HK-2 (cell line): ENCODE data around the gene SLCO3A1.

ENCODE experiments used
- DNase-seq: peaks from one replicate; pipeline ENCODE4 v3.0.0-alpha.2; 2018; ENCODE audit not compliant: unreplicated experiment

The SLCO3A1 gene

DNA sequence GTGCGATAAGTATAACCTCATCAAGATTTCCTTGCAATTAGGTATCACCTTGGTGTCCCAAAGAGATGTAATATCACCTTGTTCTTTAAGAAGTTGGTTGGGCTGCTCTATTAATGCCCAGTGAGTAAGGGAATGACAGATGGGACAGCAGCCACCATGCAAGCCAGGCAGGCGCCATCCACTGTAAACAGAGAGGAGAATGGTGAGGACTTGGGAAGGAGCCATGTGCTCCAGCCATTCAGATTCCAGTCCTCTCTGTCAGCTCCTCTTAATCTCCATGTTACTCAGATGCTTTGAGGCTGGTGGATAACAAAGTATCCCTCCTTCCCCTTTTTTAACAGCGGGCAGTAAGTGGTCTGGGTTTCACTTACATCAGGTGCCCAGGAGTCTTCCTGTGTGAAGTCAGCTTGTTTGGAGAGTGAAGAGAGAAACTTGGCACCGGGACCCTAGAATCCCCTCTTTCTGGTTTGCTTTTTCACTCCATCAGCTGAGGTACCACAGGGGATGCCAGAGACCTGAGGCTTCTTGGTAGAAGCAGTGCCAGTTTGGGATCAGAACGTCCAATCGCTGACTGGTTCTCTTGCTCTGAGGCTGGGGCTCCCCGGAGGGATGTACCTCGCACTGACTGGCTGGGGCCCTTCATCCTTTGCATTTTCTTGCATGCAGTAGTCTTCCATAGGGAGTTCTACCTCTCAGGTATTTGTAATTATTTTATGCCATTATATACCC is 29.5 kb downstream of the SLCO3A1 start:
- no peak for DNase-seq

DNA sequence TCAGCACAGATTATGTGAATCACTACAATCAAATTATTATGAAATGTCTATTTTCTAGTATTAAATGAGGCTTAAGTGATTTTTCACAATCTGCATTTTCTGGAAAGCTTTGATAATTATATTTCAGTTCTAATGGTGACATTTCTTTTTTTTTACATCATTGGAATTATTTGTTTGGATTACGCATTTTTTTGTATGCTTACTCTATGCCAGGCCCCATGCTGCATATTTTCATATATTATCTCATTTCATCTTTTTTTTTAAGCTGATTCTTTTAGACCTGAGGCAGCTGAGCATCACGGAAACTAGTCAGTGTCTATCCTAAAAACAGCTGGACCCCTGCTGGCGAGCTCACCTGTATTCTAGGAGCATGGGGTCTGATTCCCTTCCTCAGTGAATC is 31.1 kb downstream of the SLCO3A1 start:
- no peak for DNase-seq

DNA sequence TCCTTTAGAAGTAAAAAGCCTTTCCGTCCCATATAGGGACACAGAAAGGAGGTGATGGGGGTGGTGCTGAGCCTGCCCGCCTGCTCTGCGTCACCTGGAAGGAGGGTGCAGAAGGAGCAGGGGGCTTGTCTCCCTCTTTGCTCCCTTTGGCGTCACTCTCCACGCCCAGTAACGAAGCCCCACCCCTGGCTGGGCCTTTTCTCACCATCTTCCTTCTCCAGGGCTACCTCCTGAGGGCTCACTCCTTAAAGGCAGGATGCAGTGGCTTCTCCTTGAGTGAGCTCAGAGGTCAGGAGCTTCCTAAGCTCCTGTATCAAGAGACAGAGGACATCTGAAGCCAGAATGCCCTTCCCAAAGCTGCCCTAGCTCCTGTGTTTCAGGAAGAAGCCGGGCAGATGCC is 31.5 kb downstream of the SLCO3A1 start:
- DNase-seq = no peak

DNA sequence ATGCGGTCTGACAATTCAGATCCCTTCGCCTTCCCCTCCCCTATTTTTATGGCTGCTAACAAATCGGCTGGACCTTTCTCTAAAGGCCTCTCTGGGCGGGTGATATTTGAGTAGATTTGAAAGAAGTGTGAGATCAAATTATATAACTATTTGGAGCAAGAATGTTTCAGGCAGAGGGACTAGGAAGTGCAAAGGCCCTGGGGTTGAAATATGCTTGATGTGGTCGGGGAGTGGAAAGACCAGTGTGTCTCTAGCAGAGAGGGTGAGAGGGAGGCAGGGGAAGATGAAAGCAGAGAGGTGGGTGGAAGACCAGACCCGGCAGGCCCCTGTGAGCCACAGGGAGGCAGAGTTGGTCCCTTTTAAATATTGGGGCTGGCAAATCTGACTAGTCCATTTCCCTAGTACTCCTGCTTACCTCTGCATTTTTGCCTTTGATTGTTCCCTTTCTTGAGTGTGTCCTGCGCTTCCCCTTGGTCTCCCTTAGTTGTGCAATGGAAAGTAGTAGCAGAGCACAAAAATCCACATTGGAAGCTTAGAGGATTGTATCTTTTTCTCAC is 32.3 kb downstream of the SLCO3A1 start:
- DNase-seq = no peak

DNA sequence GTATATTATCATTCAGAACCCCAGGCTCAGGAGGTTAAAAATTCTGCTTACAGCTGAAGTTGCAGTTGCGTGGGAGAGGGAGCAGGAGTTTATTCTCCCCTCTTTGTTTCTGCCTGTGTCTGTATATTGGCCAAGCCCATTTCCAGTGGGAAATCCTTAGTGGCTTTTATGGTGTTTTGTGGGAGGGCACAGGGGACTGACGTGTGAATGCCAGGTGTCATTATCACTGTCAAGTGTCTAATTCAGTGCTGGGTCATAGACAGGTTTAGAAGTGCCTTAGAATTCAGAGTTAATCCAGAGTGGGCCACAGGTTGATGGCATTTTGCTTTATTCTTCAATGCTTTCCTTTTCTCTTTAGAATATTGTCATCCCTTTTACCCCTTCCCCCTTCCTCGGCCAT is 33.4 kb downstream of the SLCO3A1 start:
- no peak for DNase-seq

DNA sequence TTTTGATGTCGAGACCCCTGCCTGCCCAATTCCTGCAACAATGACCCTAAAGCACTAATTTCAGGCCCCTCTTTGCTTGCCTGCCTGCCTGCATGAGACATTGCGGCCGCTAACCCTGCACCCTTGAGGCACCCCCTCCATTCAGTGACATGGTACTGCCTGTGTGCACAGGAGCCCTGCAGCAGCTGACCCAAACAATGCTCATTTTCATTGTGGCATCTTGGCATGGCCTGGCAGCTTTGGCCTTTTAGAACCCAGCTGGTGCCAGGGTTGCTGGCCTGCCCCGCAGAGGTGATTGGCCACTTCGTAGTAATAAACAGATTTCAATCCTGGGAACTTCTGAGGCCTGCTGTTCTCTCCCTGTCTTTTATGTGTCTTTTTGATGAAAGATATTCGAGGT is 33.8 kb downstream of the SLCO3A1 start:
- DNase-seq = no peak

DNA sequence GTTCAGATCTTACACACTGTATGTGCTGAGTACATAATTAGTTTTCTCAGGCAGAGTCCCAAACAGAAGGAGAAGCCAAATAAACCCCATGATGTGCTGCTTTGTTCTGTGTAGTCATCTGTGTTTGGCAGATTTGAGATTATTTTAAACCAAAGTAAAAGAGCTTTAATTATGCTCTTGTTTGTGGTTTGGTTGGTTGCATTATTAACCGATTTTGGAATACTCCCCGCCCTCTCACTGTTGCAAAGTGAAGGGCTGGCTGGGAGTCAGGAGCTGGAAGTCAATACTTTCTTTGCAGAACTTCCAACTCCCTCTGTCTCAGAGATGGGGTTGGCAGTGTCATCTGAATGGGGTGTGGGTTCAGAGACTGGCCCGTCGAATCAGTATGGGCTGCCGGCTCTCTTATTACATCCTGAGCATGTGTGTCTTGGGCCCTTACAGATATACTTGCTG is 34.4 kb downstream of the SLCO3A1 start:
- no peak for DNase-seq

DNA sequence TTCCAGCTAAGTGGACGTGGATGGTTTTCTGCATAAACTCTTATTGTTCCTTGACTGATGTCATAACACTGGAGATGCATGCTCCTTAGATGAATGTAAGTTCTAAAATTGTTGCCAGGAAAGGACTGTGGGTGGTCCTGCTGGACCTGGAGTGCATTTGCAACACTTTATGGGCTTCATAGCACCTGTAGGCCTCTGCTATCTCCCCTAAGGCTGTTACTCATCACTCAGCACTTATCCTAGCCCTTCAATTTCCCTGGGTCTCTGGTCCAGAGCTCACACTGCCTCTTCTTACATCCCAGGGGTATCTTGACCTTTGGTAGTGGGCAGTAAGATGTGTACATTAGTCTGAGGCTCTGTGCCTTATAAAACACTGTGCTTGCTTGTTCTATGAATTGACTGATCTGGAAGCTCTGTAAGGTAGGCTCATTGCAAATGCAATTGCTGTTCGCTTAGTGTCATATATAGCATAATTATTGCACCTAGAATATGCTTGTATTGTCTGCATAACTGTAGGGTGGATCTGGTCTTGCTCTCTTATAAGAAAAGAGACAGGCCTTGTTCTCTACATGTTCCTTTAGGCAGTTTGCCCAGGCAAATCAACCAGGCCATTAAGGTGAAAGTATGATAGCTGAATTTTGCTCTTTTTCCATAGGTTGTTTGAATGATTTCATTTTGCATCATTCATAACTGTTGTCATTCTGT is 35.8 kb downstream of the SLCO3A1 start:
- no peak for DNase-seq

DNA sequence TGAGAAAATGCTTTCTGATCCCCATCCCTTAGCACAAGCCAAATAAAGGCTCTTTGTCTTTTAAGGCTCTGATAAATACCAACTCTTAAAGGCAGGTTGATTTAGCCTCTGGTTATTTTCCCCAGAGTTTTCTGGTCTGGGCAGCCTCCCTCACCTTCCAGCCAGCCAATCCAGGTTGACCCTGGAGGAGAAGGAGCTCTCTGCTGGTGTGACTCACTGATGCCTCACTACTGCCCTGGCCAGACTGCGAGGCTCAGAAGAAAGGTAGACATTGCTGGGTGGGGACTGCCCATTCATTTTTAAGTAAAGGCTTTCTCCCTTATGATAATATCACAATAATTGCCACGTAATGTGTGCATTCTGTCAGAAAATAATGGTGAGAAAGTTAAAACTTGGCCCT is 37.1 kb downstream of the SLCO3A1 start:
- no peak for DNase-seq

DNA sequence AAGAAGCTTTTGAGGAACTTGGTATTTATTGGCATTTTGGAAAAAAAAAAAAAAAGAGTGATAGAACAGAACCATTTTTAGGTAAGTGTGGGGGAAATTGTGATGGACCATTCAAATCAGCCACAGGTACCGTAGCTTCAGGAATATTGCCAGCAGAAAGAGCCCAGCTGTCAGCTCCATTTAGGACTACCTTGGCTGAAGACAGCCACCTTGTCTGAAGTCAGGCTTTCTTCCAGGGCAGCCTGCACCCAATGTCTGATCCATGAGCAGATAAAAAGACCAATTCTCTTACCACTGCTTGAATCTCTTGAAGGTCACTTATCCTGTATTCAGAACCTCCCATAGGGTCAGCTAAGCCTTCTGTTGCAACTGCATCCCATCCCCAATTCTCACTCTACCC is 37.6 kb downstream of the SLCO3A1 start:
- DNase-seq = no peak

DNA sequence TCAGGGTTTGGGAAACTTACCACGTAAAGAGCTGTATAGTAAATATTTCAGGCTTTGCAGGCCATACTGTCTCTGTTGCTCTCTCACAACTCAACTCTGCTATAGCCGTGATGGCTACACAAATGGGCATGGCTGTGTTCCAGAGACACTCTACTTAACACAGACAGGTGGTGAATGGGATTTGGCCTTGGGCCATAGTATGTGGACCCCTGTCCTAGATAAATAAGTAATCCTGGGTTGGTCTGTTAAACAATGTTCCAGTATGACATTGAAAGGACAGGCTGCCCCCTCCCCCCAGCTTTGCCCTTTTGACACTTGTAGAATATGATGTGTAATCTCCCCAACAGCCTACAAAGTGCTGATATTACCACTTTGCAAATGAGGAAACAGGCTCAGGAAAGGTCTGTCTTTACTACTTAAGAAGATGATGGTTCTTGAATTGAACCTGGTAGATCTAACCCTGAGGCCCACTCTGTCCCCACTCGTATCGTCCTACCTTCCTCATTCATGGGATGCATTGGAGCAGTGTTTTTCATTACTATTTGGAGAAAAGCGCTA is 38.4 kb downstream of the SLCO3A1 start:
- no peak for DNase-seq

DNA sequence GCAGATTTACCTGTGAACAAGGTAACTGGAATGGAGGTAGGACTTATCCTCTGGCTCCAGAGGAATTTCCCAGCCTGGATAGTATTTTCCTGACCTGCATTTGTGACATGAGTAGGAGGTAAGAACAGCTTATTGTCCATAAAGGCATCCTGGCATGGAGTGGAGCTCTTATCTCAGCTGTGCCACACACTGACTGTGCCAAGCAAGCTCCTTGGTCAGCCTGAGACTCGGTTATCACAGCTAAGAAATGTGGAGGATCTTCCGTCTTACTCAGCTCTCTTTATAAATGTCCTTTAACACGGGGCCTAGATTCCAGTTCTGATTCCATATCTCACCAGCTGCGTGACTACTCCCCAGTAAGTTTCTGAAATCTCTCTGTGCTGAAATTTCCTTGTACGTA is 38.9 kb downstream of the SLCO3A1 start:
- no peak for DNase-seq

DNA sequence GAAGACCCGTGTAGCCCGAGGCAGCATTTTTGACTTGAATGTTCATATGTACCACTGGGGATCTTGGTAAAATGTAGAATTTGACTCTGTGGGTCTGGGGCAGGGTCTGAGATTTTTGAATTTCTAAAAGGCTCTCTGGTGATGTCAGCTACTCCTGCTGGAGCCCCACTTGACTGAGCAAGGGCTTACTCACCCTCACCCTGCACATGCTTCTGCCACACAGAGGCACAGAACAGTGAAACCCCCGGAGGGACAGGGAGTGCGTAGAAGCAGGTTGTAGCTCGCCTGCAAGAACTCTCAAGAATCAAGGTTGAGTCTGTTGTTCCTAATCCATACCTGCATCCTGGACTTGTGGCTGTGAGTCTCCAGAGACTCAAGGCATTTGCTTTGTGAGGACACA is 41.1 kb downstream of the SLCO3A1 start:
- no peak for DNase-seq

DNA sequence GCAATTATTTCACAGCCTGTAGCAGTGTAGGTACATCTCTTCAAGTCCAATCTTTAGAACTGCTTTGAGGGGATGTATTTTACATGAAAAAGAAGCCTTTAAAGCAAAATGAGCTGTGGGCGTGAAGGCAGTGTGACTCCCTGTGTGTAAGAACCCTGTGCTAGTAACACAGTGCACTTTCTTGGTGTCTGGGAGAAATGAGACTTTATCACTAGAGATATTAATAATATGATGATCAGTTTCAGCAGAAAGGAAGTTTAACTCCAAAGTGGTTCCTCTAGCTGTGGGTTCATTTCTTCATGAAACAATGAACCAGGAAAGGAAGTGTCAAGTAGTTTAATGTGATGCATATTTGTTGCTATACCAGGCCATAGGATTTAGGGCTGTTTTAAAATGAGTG is 41.5 kb downstream of the SLCO3A1 start:
- no peak for DNase-seq

DNA sequence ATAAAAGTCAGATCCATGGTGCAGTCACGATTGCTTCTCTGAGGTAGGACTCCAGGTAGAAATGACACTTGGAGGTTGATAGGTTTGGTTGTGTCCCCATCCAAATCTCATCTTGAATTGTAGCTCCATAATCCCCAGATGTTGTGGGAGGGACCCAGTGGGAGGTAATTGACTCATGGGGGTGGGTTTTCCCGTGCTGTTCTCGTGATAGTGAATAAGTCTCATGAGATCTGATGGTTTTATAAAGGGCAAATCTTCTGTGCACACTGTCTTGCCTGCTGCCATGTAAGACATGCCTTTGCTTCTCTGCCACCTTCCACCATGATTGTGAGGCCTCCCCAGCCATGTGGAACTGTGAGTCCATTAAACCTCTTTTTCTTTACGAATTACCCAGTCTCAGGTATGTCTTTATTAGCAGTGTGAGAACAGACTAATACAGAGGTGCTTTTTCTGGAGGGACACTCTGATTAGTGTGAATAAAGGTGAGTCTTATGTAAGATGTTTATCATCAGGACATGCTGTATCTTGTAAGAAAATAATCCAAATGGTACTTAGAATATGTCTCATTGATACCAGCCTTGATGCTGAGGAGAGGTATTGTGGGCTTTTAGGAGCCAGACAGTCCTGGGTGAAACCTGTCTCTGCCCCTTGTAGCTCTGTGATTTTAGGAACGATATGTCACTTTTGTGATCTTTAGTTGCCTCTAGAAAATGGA is 43.0 kb downstream of the SLCO3A1 start:
- DNase-seq = no peak

DNA sequence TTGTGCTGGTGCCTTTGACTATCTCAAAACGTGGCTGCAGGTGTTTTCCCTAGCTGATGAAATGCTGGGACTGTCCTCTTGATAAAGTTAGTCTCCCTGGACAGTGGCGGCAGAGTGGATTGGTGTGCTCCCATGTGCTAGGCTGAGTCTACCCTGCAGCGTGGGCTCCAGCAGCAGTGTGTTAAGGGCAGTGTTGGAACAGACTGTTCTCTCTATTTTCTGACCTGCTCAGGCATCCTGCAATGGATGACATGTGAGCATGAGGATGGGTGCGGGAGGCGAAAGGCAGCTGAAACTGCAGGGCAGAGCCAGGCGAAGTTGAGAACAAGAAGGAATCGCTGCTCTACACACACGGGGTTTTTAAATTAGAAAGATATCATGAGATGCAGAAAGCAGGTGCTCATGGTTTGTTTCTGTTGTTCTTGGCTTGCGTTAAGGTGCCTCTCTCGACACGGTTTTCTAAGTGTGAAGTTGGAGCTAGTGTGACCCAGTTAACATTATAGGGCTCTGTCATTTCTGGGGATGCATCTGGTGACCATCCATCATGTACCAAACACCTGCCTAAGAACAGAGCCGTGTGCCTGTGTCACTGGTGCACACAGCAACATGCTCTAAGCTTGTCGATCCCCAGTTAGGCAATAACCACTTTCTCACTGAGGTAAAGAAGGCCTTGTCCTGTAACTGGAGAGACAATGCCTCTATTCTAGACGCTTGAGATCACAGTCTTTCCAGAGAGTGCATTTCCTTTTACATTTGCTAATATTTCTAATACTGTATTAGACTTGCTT is 44.3 kb downstream of the SLCO3A1 start:
- DNase-seq = no peak

DNA sequence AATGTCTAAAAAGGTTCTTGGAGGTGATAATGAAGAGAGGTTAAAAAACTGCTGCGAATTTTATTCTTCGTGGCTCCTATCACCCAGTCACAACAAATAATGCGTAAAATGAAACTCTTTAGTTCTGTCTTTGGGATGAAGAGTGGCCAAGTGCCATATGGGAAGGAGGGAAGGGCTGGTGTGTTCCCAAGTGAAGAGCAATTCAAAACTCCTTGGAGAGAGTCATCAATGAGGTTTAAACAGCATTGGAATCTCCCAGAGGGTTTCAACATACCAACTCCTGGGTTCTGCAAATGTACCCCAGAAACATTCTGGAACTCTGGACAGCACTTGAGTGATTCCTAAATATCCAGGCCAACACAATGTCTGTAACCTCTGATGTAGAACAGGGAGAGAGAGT is 45.3 kb downstream of the SLCO3A1 start:
- no peak for DNase-seq

DNA sequence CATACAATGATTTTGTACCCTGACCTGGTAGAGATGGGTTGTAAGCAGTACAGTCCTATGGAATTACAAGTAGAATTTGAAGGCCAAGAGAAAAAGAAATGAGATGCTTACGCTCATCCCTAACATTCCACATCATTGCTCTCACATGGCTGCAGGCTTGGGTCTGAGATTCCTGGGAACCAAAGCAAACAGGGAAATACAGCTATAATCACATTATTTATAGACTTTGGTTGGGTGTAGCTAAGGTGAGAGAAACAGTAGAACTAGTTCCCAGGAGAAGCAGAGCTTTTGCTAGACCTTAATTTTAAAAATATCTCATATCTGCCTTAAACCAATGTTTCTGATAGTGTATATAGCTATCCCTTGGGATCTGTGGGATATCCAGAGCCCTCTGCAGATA is 51.4 kb downstream of the SLCO3A1 start:
- no peak for DNase-seq

DNA sequence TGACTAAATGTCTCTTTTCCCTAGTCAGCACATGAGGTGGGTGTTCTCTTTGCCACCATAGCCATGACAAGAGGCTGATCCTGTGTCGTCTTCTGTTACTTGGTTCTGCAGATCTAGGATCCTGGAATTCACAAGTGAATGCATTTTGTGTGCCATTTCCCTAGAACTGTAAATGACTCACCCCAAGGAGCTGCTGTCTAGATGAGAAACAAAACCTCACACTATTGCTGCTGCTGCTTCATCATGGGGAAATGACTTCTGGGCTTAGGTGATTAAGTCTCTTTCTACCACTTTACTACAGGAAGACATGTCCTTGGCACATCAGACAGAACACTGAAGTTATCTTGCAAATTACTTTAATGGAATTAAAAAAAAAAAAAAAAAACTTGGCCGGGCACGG is 54.9 kb downstream of the SLCO3A1 start:
- DNase-seq = no peak

DNA sequence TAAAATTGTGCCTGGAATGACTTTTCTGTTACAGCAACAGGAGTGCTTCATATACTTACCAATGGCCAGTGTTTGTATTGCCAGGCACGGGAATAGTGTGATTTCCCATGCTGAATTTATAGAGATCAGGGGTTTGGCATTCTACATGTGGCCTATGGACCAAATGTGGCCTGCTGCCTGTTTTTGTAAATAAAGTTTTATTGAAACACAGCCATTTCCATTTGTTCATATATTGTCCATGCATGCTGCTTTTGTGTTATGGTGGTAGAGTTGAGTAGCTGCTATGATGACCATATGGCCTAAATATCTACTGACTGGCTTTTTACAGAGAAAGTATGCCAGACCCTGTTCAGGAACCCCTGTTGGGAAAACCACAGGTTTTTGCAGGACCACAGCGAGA is 55.6 kb downstream of the SLCO3A1 start:
- no peak for DNase-seq

DNA sequence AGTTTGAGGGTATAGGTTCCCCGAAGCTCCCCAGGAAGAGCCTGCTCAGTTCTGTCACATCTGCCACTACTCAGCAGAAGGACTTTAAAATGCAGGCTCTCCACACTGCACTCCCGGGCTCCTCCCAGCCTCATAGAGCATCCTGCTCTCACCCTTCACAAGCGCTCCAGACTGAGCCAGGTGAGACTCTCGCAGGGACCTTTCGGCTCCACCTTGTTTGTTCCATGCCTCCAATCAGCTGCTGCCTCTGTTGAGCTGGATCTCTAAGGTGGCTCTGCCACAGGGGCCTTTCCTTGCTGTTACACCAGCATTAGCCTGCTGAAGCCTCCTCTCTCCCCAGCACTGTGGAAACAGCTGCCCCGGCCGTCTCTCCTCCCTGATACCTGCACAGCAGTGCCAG is 56.1 kb downstream of the SLCO3A1 start:
- no peak for DNase-seq

DNA sequence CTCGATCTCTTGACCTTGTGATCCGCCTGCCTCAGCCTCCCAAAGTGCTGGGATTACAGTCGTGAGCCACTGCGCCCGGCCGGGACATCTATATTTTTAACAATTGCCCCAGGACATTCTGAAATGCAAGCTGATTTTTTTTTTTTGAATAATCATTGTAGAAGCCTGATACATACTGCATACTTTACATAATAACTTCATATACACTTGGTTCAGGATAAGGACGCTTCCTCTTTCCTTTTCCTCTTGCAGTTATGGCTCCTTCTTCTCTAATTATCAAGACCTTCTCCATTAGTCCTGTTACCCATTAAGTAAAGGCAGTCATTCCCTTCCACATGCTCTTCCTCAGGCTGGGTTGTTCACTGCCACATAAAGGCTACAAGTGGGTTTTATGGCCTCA is 58.3 kb downstream of the SLCO3A1 start:
- DNase-seq = no peak
